Hepatocyte (in vitro differentiated cells): ENCODE measurements around the gene PTH1R. TPM values are rescaled to one million over a fixed set of nuclear protein-coding genes. Genes with fewer than 3 reads are reported as not detected.

Experiments
- DNase-seq: peaks from one replicate; pipeline ENCODE4 v3.0.0-alpha.2; 2016; ENCODE audit warnings: low spot score
- H2AFZ ChIP-seq: fragments of 200-600 bp; sonication (generic); 2 replicates; pipeline ENCODE4 v1.6.0; 2016; ENCODE audit warnings: antibody characterized with exemption, mild to moderate bottlenecking
- H3K27ac ChIP-seq: fragments of 200-600 bp; sonication (generic); 2 replicates; pipeline ENCODE4 v1.5.1; 2016; ENCODE audit warnings: mild to moderate bottlenecking
- H3K27me3 ChIP-seq: fragments of 200-600 bp; sonication (generic); 2 replicates; pipeline ENCODE4 v1.6.1; 2016
- H3K36me3 ChIP-seq: fragments of 200-600 bp; sonication (generic); replicated peaks from 2 replicates; pipeline ENCODE4 v1.5.1; 2016; ENCODE audit warnings: low read depth; ENCODE audit not compliant: insufficient read depth
- H3K4me1 ChIP-seq: fragments of 200-600 bp; sonication (generic); 2 replicates; pipeline ENCODE4 v1.5.1; 2016; ENCODE audit warnings: mild to moderate bottlenecking, moderate library complexity; ENCODE audit not compliant: insufficient read depth
- H3K4me2 ChIP-seq: fragments of 200-600 bp; sonication (generic); 2 replicates; pipeline ENCODE4 v1.6.0; 2016
- H3K4me3 ChIP-seq: fragments of 200-600 bp; sonication (generic); 2 replicates; pipeline ENCODE4 v1.5.1; 2016; ENCODE audit warnings: mild to moderate bottlenecking
- H3K79me2 ChIP-seq: fragments of 200-600 bp; sonication (generic); 2 replicates; pipeline ENCODE4 v1.6.0; 2017; ENCODE audit warnings: mild to moderate bottlenecking
- H3K9me2 ChIP-seq: fragments of 200-600 bp; sonication (generic); replicated peaks from 2 replicates; pipeline ENCODE4 v1.6.0; 2017; ENCODE audit warnings: mild to moderate bottlenecking; ENCODE audit not compliant: insufficient read depth
- H3K9me3 ChIP-seq: fragments of 200-600 bp; sonication (generic); 2 replicates; pipeline ENCODE4 v1.5.1; 2016; ENCODE audit warnings: low read depth, mild to moderate bottlenecking
- H4K20me1 ChIP-seq: fragments of 200-600 bp; sonication (generic); 2 replicates; pipeline ENCODE4 v1.6.0; 2016; ENCODE audit warnings: mild to moderate bottlenecking; ENCODE audit not compliant: insufficient read depth, poor library complexity, severe bottlenecking
- CTCF ChIP-seq: fragments of 200-600 bp; sonication (generic); IDR thresholded peaks from 2 replicates; pipeline ENCODE4 v1.5.1; 2016; ENCODE audit warnings: antibody characterized with exemption, mild to moderate bottlenecking; ENCODE audit not compliant: poor library complexity
- EZH2 ChIP-seq: fragments of 200-600 bp; sonication (generic); IDR thresholded peaks from 2 replicates; pipeline ENCODE4 v1.6.1; 2016; ENCODE audit warnings: antibody characterized with exemption, mild to moderate bottlenecking, borderline replicate concordance
- EZH2phosphoT487 ChIP-seq: fragments of 200-600 bp; sonication (generic); IDR thresholded peaks from one replicate; pipeline ENCODE4 v1.6.1; 2018; ENCODE audit warnings: antibody characterized with exemption, mild to moderate bottlenecking, low read depth, moderate library complexity; ENCODE audit not compliant: unreplicated experiment, severe bottlenecking
- WGBS: methylation state at CpG from one replicate; pipeline ENCODE4 v1.1.6; 2016; ENCODE audit warnings: low lambda C conversion rate; ENCODE audit errors: missing lambda C conversion rate; 5-methylcytosine and 5-hydroxymethylcytosine counted together
- polyA plus RNA-seq: library from polyadenylated mRNA; unstranded; fragments of >200 nt; fragmentation: Nextera tagmentation; extraction: Ambion mirVana; gene quantifications from 2 replicates; pipeline ENCODE4 v1.2.1, GENCODE V29; 2016
- total RNA-seq: library from RNA; depleted of rRNA; stranded (reverse); fragments of >200 nt; gene quantifications from 2 replicates; pipeline ENCODE4 v1.2.3, GENCODE V29; 2014

Gene PTH1R
- total and polyA plus RNA-seq, 2 experiments from 2014 or later: 14.5 to 31.0 TPM

GRCh38 chr3:46859001-46859710 lies 18.4 kb upstream of the PTH1R start:
- Histone ChIP-seq H3K4me2 (no peak overlapping the region), H3K9me3 (no peaks in the 10 kb centered on the region), H3K79me2 (no peaks in the 10 kb centered on the region), H3K27me3 (no peaks in the 10 kb centered on the region), H2AFZ (no peak overlapping the region), H3K4me1 (peaks cover 6% of the 10 kb centered on the region), H4K20me1 (no peaks in the 10 kb centered on the region), H3K9me2 (no peaks in the 10 kb centered on the region), H3K36me3 (no peaks in the 10 kb centered on the region), H3K27ac (no peak overlapping the region), H3K4me3 (no peak overlapping the region)
- TF ChIP-seq EZH2 (no peak), CTCF (no peak), EZH2phosphoT487 (no peak)
- WGBS: 72% methylated on average over 11 of the region's 11 CpGs
- DNase-seq: no peak

GRCh38 chr3:46860017-46860809 lies 17.3 kb upstream of the PTH1R start:
- H2AFZ ChIP-seq: no peak overlapping the region
- no peaks in the 10 kb centered on the region for H3K9me3 ChIP-seq
- H3K4me3 ChIP-seq: no peak overlapping the region
- H4K20me1 ChIP-seq: no peaks in the 10 kb centered on the region
- H3K79me2 ChIP-seq: no peaks in the 10 kb centered on the region
- H3K27me3 ChIP-seq: no peaks in the 10 kb centered on the region
- peaks cover 16% of the 10 kb centered on the region for H3K4me1 ChIP-seq
- no peak overlapping the region for H3K4me2 ChIP-seq
- no peak overlapping the region for H3K27ac ChIP-seq
- TF ChIP-seq CTCF: peak; percentile 37
- TF ChIP-seq EZH2: no peak
- DNase-seq: peak; percentile 48
- 88% methylated on average over 19 of the region's 19 CpGs for WGBS
- H3K9me2 ChIP-seq: no peaks in the 10 kb centered on the region
- no peaks in the 10 kb centered on the region for H3K36me3 ChIP-seq

DNA sequence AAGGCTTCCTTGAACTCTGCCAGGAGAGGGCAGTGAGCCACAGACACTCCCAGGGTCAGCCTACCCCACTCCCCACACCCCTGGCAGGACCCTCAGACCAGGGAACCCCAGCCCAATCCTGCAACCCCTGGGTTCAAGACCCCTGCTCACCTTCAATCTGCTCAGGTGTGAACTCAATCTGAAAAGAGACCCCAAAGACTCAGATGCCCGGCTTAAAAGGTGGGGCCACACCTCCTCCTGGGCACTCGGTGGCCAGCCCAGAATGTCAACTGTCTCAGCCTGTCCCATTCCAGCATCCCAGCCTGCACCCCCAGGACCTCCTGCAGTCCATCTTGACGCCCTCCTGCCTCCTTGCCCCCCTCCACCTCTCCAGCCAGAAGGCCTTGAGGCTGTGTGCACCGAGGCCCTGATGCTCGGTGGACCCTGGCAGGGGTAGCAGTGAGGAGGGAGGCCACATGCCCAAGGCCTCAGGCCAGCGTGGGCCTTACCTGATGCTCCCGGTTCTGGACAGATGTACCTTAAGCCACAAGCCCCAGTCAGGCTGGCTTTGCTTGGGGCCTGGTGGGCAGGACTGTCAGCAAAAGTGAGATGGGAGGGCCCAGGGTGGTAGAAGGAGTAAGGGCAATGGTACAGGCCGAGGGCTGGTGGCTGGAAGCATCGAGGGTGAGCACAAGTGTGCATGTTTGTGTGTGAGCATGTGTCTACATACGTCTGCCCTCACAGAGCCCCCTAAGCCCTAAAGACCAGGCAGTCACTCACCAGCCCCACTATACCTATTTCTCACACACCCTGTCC lies 16.5 kb upstream of the PTH1R start:
- Histone ChIP-seq H3K9me3 (no peaks in the 10 kb centered on the region), H3K27me3 (no peaks in the 10 kb centered on the region), H3K4me2 (no peak overlapping the region), H3K27ac (no peak overlapping the region), H4K20me1 (no peaks in the 10 kb centered on the region), H2AFZ (no peak overlapping the region), H3K9me2 (no peaks in the 10 kb centered on the region), H3K79me2 (no peaks in the 10 kb centered on the region), H3K36me3 (no peaks in the 10 kb centered on the region), H3K4me3 (no peak overlapping the region), H3K4me1 (peaks cover 22% of the 10 kb centered on the region)
- no peak for TF ChIP-seq EZH2
- no peak for TF ChIP-seq EZH2phosphoT487
- no peak for TF ChIP-seq CTCF
- DNase-seq: no peak
- 92% methylated on average over 10 of the region's 10 CpGs for WGBS
